Endothelial cell of umbilical vein (primary cell): ENCODE results near the gene MAML2. TPM values are rescaled to one million over a fixed set of nuclear protein-coding genes. Genes with fewer than 3 reads are reported as not detected.

Source experiments
- BruUV-seq: library from RNA; stranded (reverse); fragments of 400-500 nt; replicated peaks from 2 replicates; lab custom pipeline; 2021; lab: Mats Ljungman, UMichigan
- CTCF ChIA-PET: fragments of 300-600, 350-600 bp; sonication (Branson Sonifier 250); formaldehyde crosslinking; loops from one replicate; lab custom pipeline; 2021; ENCODE audit warnings: antibody characterized with exemption, inconsistent platforms; lab: Charles Lee
- POLR2A ChIA-PET: fragments of 300-600, 350-600 bp; sonication (Branson Sonifier 250); formaldehyde crosslinking; loops from one replicate; lab custom pipeline; 2021; ENCODE audit warnings: antibody characterized with exemption, inconsistent platforms; lab: Charles Lee
- DNase-seq: peaks from one replicate; pipeline ENCODE4 v3.0.0-alpha.2; 2011; ENCODE audit warnings: low read depth, low spot score
- FAIRE-seq: peaks from 2 replicates; lab custom pipeline; 2011; peaks lifted over from hg19 to GRCh38; lab: Jason Lieb, UNC
- H2AFZ ChIP-seq: 2 replicates; pipeline ENCODE4 v1.6.0; 2012; ENCODE audit warnings: low read depth, low read length, control low read depth, inconsistent platforms
- H3K27ac ChIP-seq: 2 replicates; pipeline ENCODE4 v1.5.1; 2011; ENCODE audit warnings: low read depth, mild to moderate bottlenecking, control low read depth, low read length, moderate library complexity; ENCODE audit not compliant: insufficient read depth
- H3K27me3 ChIP-seq, 2 experiments: 2 replicates each; pipeline versions ENCODE4 v1.6.0 to v1.6.1; 2011; ENCODE audit warnings: low read length in 2 of 2, mixed read lengths in 1 of 2; ENCODE audit not compliant: control insufficient read depth in 2 of 2, insufficient read depth in 2 of 2
- H3K36me3 ChIP-seq, 2 experiments: 2 replicates in 1 of 2; 3 replicates in 1 of 2; pipeline ENCODE4 v1.5.1; 2011; ENCODE audit warnings: low read length in 2 of 2, mild to moderate bottlenecking in 1 of 2, moderate library complexity in 1 of 2; ENCODE audit not compliant: control insufficient read depth in 2 of 2, insufficient read depth in 2 of 2; ENCODE audit errors: extremely low read depth in 1 of 2
- H3K4me1 ChIP-seq: 3 replicates; pipeline ENCODE4 v1.5.1; 2011; ENCODE audit warnings: mild to moderate bottlenecking, low read length; ENCODE audit not compliant: control insufficient read depth, insufficient read depth; ENCODE audit errors: extremely low read depth
- H3K4me2 ChIP-seq: 2 replicates; pipeline ENCODE4 v1.6.1; 2011; ENCODE audit warnings: low read length, control low read depth, mixed read lengths; ENCODE audit not compliant: insufficient read depth
- H3K4me3 ChIP-seq, 3 experiments: fragments of 200-600 bp in 1 of 3; sonication (generic), shearing (Covaris generic) in 1 of 3; replicated peaks in 1 of 3; 2 replicates each; pipeline ENCODE4 v1.5.1; 2011 to 2016; ENCODE audit warnings: control low read depth in 3 of 3, low read length in 3 of 3, mild to moderate bottlenecking in 2 of 3, inconsistent platforms in 1 of 3, low read depth in 1 of 3, moderate library complexity in 1 of 3; ENCODE audit not compliant: insufficient read depth in 1 of 3
- H3K79me2 ChIP-seq: 2 replicates; pipeline ENCODE4 v1.6.0; 2012; ENCODE audit warnings: low read length, inconsistent platforms; ENCODE audit not compliant: control insufficient read depth, insufficient read depth
- H3K9ac ChIP-seq: replicated peaks from 2 replicates; pipeline ENCODE3; 2011; ENCODE audit warnings: low read length, control low read depth; ENCODE audit not compliant: insufficient read depth; ENCODE audit errors: extremely low read depth
- H3K9me1 ChIP-seq: replicated peaks from 3 replicates; pipeline ENCODE4 v1.6.0; 2011; ENCODE audit warnings: mild to moderate bottlenecking, low read length; ENCODE audit not compliant: control insufficient read depth, insufficient read depth; ENCODE audit errors: extremely low read depth
- H3K9me3 ChIP-seq: replicated peaks from 2 replicates; pipeline ENCODE4 v1.5.1; 2012; ENCODE audit warnings: low read length, inconsistent platforms; ENCODE audit not compliant: control insufficient read depth, insufficient read depth
- H4K20me1 ChIP-seq: replicated peaks from 2 replicates; pipeline ENCODE3; 2011; ENCODE audit warnings: mild to moderate bottlenecking, low read length; ENCODE audit not compliant: control insufficient read depth, insufficient read depth; ENCODE audit errors: extremely low read depth
- CTCF ChIP-seq, 2 donors: IDR thresholded peaks; 1 replicate in 1 of 2; 2 replicates in 1 of 2; pipeline ENCODE4 v1.5.1; 2011; ENCODE audit warnings: low read length in 2 of 2, mild to moderate bottlenecking in 2 of 2, moderate library complexity in 2 of 2, control low read depth in 1 of 2, inconsistent platforms in 1 of 2, low read depth in 1 of 2; ENCODE audit not compliant: insufficient read depth in 1 of 2; ENCODE audit errors: extremely low read depth in 1 of 2
- EZH2 ChIP-seq: IDR thresholded peaks from 2 replicates; pipeline ENCODE4 v1.6.1; 2012; ENCODE audit warnings: borderline replicate concordance, low read depth, mild to moderate bottlenecking, moderate library complexity, low read length, inconsistent platforms; ENCODE audit not compliant: severe bottlenecking
- FOS ChIP-seq: IDR thresholded peaks from 2 replicates; pipeline ENCODE4 v1.6.1; 2011; ENCODE audit warnings: mild to moderate bottlenecking, low read length, moderate library complexity, borderline replicate concordance; ENCODE audit not compliant: insufficient read depth
- GATA2 ChIP-seq: IDR thresholded peaks from 2 replicates; pipeline ENCODE4 v1.7.0; 2011; ENCODE audit warnings: low read depth, mild to moderate bottlenecking, moderate library complexity, mixed read lengths, low read length; ENCODE audit not compliant: insufficient read length, insufficient read depth
- JUN ChIP-seq: IDR thresholded peaks from 2 replicates; pipeline ENCODE4 v1.6.1; 2011; ENCODE audit warnings: borderline replicate concordance, low read depth; ENCODE audit not compliant: insufficient read length, insufficient read depth
- MAX ChIP-seq: IDR thresholded peaks from 2 replicates; pipeline ENCODE4 v1.6.1; 2011; ENCODE audit not compliant: insufficient read depth, insufficient read length
- MYC ChIP-seq: IDR thresholded peaks from one replicate; pipeline ENCODE4 v1.6.1; 2011; ENCODE audit warnings: mild to moderate bottlenecking, low read depth, low read length
- POLR2A ChIP-seq: IDR thresholded peaks from 2 replicates; pipeline ENCODE4 v1.6.1; 2012; ENCODE audit warnings: low read depth, mild to moderate bottlenecking, control low read depth, low read length
- POLR2AphosphoS5 ChIP-seq: IDR thresholded peaks from 2 replicates; pipeline ENCODE4 v1.6.1; 2012; ENCODE audit warnings: low read depth, mild to moderate bottlenecking, control low read depth, low read length, moderate library complexity; ENCODE audit not compliant: insufficient read depth
- dilution Hi-C: fragments of 300-500 bp; cut with MboI; formaldehyde crosslinking; loops from one replicate; pipeline ENCODE4 v1.15.0; 2019; ENCODE audit warnings: low sequenced_read_pairs; ENCODE audit not compliant: extremely low pct_ligation_motif_present
- intact Hi-C: fragments of 100-400 bp; cut with micrococcal nuclease; formaldehyde crosslinking; loops from one replicate; pipeline ENCODE4 v1.10.0; 2022
- polyA plus RNA-seq, 4 experiments: library from polyadenylated mRNA; depleted of rRNA in 3 of 4; stranded (reverse) in 3 of 4; unstranded in 1 of 4; fragments of >200 nt; gene quantifications; 2 replicates each; pipeline versions ENCODE4 v1.2.1 to v1.2.3, GENCODE V29; 2011 to 2012; ENCODE audit warnings: missing spikeins in 1 of 4
- total RNA-seq: library from RNA; stranded (reverse); gene quantifications from 2 replicates; pipeline ENCODE4 v1.2.3, GENCODE V29; 2021

The MAML2 gene
- total and polyA plus RNA-seq, 2 donors (not counting 3 experiments of a cell fraction or from before 2014, with no cell fraction given): 12.4 to 16.8 TPM

- no peak for DNase-seq
- POLR2A ChIA-PET: no interaction called here
- dilution Hi-C loops (no loop called here), intact Hi-C loops (no loop called here)
- H3K79me2 ChIP-seq: no peaks in the 10 kb centered on the region
- no peak overlapping the region for H2AFZ ChIP-seq
- H3K4me1 ChIP-seq: no peaks in the 10 kb centered on the region
- no peaks in the 10 kb centered on the region for H3K27me3 ChIP-seq
- no peak overlapping the region for H3K4me3 ChIP-seq
- no peak overlapping the region for H3K27ac ChIP-seq
- no peaks in the 10 kb centered on the region for H4K20me1 ChIP-seq
- H3K9ac ChIP-seq: no peak overlapping the region
- peaks cover 0 to 2% of the 10 kb centered on the region in 2 experiments for H3K36me3 ChIP-seq
- CTCF ChIA-PET: interaction anchor here (1.1 to 1.9 kb wide), 3 partner anchors 60 to 298 kb away, joined by 3 to 4 read pairs (median 3); partner anchors contain the start of gene MAML2
- H3K9me3 ChIP-seq: no peaks in the 10 kb centered on the region
- no peak for FAIRE-seq
- TF ChIP-seq GATA2 (no peak), MYC (no peak), POLR2AphosphoS5 (no peak), FOS (no peak), POLR2A (no peak), JUN (no peak)
- H3K9me1 ChIP-seq: no peaks in the 10 kb centered on the region
- BruUV-seq: no TSS peak
- no peak overlapping the region for H3K4me2 ChIP-seq
These were observed 247.1 kb downstream of the MAML2 start for GRCh38 chr11:96095884-96096303.

GRCh38 chr11:96094156-96094555, 248.8 kb downstream of the MAML2 start:
- FAIRE-seq (no peak), DNase-seq (no peak)
- Histone ChIP-seq H3K9me3 (no peaks in the 10 kb centered on the region), H3K4me1 (no peaks in the 10 kb centered on the region), H3K4me2 (no peak overlapping the region), H2AFZ (no peak overlapping the region), H3K27me3 (no peaks in the 10 kb centered on the region), H3K9me1 (no peaks in the 10 kb centered on the region), H3K4me3 (no peak overlapping the region), H3K79me2 (no peaks in the 10 kb centered on the region), H3K36me3 (peaks cover 0 to 2% of the 10 kb centered on the region in 2 experiments), H3K27ac (no peak overlapping the region), H4K20me1 (no peaks in the 10 kb centered on the region), H3K9ac (no peak overlapping the region)
- no TSS peak for BruUV-seq
- dilution Hi-C loops: no loop called here
- ChIA-PET POLR2A (no interaction called here), CTCF (interaction anchor here (1.5 kb wide), 1 partner anchor 39 kb away, joined by 6 read pairs; no protein-coding TSS in a partner anchor)
- TF ChIP-seq POLR2A: no peak
- no peak for TF ChIP-seq JUN
- no peak for TF ChIP-seq MAX
- no peak for TF ChIP-seq EZH2
- no peak for TF ChIP-seq FOS
- no peak for TF ChIP-seq GATA2
- TF ChIP-seq MYC: no peak
- no peak for TF ChIP-seq POLR2AphosphoS5
- no peak for TF ChIP-seq CTCF (IDR thresholded peaks at IDR 0.05; ENCODE audit: extremely low read depth in 1 of 2, insufficient read depth in 1 of 2, low read depth in 1 of 2, low read length in 2 of 2)
- intact Hi-C loops: no loop called here
